ENCODE data around the gene ATP8B3.

The ATP8B3 gene

GRCh38 chr19:1754018-1754635 is 57.9 kb downstream of the ATP8B3 start:
- no peak for DNase-seq

GRCh38 chr19:1752757-1753728 is 59.0 kb downstream of the ATP8B3 start, which contains the start of gene ONECUT3:
Gene ONECUT3 (plus strand): TSS chr19:1753506. CDS start chr19:1753663, 157 bp downstream.
- DNase-seq = no peak

- DNase-seq = no peak
Measured at GRCh38 chr19:1752009-1752756, 59.9 kb downstream of the ATP8B3 start.

- no peak for DNase-seq
Measured at GRCh38 chr19:1751367-1752008, 60.6 kb downstream of the ATP8B3 start.

GRCh38 chr19:1750343-1751021 is 61.6 kb downstream of the ATP8B3 start:
- DNase-seq = no peak

- DNase-seq = no peak
Measured at GRCh38 chr19:1749373-1750342, 62.4 kb downstream of the ATP8B3 start.

GRCh38 chr19:1748873-1749341 is 63.2 kb downstream of the ATP8B3 start:
- DNase-seq = no peak

- no peak for DNase-seq
Measured at GRCh38 chr19:1748115-1748872, 63.8 kb downstream of the ATP8B3 start.

- peak; percentile 55 for DNase-seq
Measured at GRCh38 chr19:1747285-1748114, 64.6 kb downstream of the ATP8B3 start.

- DNase-seq = no peak
Measured at GRCh38 chr19:1746401-1747284, 65.4 kb downstream of the ATP8B3 start.

- no peak for DNase-seq
Measured at GRCh38 chr19:1745589-1746031, 66.5 kb downstream of the ATP8B3 start.

- DNase-seq = no peak
Measured at GRCh38 chr19:1744822-1745563, 67.1 kb downstream of the ATP8B3 start.

- DNase-seq = no peak
Measured at GRCh38 chr19:1744133-1744665, 67.9 kb downstream of the ATP8B3 start.

GRCh38 chr19:1742989-1743696 is 68.9 kb downstream of the ATP8B3 start:
- DNase-seq = no peak

GRCh38 chr19:1739960-1740629 is 72.0 kb downstream of the ATP8B3 start:
- DNase-seq = no peak

GRCh38 chr19:1736927-1737326 is 75.1 kb downstream of the ATP8B3 start:
- DNase-seq = no peak
